Measurements from ENCODE around the gene CENPF.
"Not testable (repeated sequence)": the region's sequence is repeated elsewhere in the genome, so short reads cannot be mapped to it uniquely, and the experiment has no call there.

CENPF gene

DNA sequence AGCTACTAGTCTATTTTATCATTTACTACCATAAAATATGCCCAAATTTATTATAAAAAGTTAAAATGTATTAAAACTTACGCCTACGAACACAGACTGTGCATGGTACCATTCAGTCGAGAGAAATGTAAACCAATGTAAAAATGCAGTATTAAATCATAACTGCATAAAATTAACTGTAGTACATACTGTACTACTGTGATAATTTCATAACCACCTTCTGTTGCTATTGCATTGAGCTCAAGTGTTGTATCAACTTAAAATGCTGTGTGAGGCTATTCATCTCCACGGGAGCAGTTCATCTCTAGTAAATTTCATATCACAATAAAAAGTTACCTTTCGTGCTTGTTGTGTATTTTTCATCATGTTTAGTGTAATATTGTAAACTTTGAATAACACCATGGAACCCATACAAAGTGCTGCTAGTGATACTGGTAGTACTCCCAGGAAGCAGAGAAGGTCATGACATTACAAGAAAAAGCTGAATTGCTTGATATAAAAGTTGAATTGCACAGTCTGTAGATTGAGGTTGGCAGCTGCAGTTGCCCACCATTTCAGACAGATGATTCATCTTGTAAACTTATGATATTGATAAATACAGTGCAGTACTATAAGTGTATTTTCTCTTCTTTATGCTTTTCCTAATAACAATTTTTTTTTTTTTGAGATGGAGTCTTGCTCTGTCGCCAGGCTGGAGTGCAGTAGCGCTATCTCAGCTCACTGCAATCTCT lies 19.0 kb upstream of the CENPF start:
- no peak for DNase-seq

- no peak for DNase-seq
Measured at GRCh38 chr1:214584805-214585766, 17.9 kb upstream of the CENPF start.

DNA sequence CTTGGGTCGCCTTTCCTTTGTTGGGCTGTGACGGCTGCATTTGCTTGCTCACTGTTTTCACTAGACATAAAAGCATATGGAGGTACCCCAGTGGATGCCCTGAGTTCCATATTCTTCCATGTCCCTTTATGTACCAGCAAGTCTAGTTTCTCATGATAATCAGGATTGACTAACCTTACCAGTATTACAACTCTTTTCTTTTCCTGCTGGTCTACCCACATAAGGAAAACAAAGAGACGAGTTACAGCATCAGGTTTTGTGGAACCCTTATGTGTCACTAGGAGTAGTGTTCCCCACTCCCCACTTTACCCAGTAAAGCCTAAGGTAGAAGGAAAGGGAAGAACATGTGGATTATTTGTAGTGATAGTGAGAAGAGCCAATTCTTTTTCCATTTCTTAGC lies 16.4 kb upstream of the CENPF start:
- DNase-seq = no peak

DNA sequence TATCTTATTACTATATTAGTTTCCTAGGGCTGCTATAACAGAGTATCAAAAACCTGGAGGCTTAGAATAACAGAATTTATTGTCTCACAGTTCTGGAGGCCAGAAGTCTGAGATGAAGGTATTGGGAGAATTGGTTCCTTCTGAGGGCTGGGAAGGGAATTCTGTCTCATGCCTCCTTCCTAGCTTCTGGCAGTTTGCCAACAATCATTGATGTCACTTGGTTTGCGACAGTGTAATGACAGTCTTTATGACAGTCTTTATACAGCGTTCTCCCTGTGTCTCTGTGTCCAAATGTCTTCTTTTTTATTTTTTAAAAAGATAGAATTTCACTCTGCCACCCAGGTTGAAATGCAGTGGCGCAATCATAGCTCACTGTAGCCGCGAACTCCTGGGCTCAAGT lies 15.8 kb upstream of the CENPF start:
- DNase-seq = no peak

- DNase-seq = no peak
Measured at GRCh38 chr1:214588963-214589597, 13.9 kb upstream of the CENPF start.

- DNase-seq = no peak
Measured at GRCh38 chr1:214590696-214591095, 12.3 kb upstream of the CENPF start.

GRCh38 chr1:214591918-214592317 lies 11.1 kb upstream of the CENPF start:
- not testable (repeated sequence) for DNase-seq

DNA sequence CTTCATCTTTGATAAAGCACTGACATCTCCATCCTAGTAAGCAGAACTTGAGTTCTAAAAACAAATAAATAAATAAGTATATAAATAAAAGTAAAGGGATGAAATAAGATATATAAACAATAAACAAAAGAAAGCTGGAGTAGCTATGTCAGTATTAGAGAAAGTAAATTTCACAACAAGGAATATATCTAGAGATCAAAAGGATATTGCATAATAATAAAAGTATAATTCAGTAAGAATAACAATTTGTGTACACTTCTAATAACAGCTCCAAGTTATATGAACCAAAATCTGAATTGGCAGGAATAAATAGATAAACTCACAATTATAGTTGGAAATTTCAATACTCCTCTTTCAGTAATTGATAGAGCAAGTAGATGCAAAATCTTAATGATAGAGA lies 9.8 kb upstream of the CENPF start:
- DNase-seq = no peak

DNA sequence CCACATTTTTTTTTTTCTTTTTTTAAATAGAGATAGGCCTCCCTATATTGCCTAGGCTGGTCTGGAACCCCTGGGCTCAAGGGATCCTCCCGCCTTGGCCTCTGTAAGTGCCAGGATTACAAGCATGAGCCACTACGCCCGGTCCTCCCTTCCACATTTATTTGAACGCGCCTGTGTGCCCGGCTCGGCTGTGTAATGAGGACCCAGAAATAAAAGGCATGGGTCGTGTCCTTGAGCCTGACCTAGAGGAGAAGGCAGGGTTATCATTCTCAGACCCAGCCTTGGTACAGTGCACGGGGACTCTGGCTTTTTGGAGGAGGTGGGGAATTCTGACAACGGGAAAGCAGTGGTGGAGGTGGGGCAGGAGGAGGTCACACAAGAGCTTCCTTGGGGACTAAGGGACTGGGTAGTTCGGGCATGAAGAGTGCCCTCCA lies 841 bp downstream of the CENPF start:
- DNase-seq = no peak

DNA sequence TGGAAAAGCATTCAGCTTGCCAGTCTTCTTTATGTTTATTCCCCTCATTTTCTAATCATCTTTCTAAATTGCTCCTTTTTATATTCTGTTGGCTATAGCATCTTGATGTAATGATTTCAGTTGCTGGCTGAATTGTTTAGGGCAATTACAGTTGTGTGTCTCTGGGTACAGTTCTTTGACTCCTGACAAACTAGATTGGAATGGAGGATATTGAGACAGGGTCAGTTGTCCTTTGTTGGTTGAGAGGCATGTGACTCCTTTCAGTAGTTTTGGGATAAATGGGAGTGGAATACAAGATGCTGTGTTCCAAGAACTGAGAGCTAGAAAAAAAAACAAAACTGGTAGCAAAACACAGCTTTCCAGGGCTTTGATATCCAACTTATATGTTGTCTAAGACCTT lies 1.5 kb downstream of the CENPF start:
- DNase-seq = no peak

DNA sequence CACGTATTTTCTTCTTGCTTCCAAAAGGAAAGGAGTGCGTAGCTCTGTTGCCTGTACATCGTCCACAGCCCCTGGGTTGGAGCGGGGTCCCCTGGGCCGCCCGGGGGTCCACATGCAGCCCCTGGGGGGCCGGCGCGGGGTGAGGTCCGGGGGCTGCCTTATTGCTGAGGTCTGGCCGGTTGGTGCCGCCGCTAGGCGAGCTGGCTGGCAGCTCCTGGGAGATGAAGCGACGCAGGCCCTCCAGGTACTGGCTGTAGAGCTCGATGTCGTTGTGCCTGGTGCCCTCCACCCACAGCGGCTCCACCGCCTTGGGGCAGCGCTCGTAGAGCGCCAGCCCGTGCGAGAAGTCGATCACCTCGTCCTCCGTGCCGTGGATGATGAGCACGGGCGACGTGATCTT lies 2.5 kb downstream of the CENPF start:
- not testable (repeated sequence) for DNase-seq

- not testable (repeated sequence) for DNase-seq
Measured at GRCh38 chr1:214605933-214606925, 3.2 kb downstream of the CENPF start.

- DNase-seq = not testable (repeated sequence)
Measured at GRCh38 chr1:214607492-214608215, 4.7 kb downstream of the CENPF start.

- not testable (repeated sequence) for DNase-seq
Measured at GRCh38 chr1:214608216-214608783, 5.3 kb downstream of the CENPF start.

DNA sequence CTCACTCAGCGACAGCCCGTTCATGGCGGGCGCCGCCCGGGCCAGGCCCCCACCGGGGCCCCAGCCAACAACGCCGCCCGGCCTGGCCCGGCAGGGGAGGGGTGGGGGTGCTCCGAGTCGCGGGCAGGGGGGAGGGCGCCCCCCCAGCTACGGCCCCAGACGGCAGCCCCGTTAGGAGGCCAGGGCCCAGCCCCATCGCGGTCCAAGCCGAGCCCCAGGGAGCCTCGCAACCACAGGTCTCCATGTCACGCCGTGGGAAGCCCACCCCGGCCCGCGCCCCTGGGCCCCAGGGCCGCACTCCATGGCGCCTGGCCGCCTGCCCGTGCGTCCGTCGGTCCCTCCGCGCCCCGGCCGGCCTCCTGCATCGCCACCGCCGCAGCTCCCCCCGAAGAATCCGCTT lies 5.8 kb downstream of the CENPF start:
- not testable (repeated sequence) for DNase-seq

DNA sequence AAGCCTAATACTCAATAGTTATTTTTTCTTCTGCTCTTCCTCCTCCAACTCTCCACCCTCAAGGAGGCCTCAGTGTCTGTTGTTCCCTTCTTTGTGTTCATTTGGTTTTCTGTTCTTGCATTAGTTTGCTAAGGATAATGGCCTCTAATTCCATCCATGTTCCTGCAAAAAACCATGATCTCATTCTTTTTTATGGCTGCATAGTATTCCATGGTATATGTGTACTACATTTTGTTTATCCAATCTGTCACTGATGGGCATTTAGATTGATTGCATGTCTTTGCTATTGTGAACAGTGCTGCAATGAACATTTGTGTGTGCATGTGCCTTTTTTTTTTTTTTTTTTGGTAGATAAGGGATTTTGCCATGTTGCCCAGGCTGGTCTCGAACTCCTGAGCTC lies 6.7 kb downstream of the CENPF start:
- no peak for DNase-seq

DNA sequence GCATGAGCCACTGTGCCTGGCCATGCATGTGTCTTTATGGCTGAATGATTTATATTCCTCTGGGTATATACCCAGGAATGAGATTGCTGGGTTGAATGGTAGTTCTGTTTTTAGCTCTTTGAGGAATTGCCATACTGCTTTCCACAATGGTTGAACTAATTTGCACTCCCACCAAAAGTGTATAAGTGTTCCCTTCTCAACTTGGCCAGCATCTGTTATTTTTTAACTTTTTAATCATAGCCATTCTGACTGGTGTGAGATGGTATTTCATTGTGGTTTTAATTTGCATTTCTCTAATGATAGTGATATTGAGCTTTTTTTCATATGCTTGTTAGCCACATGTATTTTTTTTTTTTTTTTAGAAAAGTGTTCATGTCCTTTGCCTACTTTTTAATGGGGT lies 7.1 kb downstream of the CENPF start:
- DNase-seq = not testable (repeated sequence)

GRCh38 chr1:214615109-214615508 lies 12.1 kb downstream of the CENPF start:
- no peak for DNase-seq

- no peak for DNase-seq
Measured at GRCh38 chr1:214615871-214616270, 12.9 kb downstream of the CENPF start.

DNA sequence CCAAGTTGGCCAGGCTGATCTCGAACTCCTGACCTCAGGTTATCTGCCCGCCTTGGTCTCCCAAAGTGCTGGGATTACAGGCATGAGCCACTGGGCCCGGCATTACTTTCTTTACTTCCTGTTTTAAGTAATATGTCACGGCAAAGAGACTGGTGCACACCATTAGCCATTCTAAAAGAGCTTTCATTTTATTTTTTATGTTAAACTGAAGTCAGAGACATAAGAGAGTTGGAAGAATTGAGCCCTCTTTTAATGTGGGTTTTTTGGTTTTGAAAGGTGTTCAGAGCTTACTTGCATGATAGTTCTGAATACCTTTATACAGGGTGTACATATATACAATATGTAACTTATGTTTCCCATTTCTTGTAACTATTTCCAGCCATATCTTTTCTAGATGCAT lies 14.3 kb downstream of the CENPF start:
- DNase-seq = no peak

GRCh38 chr1:214617843-214618242 lies 14.8 kb downstream of the CENPF start:
- DNase-seq = no peak
